ENCODE data around the gene TRPM3.

The TRPM3 gene

DNA sequence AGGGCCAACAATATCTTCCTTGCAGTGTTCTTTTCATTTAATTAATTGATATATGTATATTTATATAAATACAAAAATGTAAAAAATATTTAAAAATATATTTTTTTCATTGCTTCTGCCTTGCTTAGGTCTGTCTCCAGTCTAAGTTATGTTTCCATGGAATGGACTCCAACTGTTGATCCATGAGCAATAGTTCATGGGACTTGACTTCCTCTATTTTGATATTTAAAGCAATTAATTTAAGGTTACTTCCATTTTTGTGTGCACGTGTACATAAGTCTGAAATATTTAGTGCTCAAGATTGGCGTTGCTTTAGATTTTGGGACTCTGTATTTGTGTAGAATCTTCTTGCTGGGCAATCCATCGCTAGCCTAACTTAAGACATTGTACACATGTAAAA is 551.6 kb downstream of the TRPM3 start:
- DNase-seq: no peak

GRCh38 chr9:70569070-70569772 is 552.2 kb downstream of the TRPM3 start:
- no peak for DNase-seq

DNA sequence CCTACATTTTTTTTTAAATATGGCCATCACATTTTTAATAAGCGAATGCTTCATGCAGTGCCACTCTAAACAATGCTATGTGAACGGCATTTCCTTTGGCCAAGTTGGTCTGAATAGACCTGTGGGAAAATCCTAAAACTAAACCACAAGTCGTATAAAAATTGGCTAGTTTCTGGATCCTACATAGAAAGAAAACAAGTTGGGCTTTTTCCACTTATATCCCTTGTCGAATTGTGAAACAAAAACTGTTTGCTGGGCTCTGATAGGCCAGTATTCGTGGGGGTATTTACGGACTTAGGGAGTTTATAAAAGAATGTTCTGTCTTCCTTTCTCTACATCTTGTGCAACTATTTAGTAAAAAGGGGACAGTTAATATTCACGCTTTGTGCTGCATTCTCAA is 553.9 kb downstream of the TRPM3 start:
- no peak for DNase-seq

DNA sequence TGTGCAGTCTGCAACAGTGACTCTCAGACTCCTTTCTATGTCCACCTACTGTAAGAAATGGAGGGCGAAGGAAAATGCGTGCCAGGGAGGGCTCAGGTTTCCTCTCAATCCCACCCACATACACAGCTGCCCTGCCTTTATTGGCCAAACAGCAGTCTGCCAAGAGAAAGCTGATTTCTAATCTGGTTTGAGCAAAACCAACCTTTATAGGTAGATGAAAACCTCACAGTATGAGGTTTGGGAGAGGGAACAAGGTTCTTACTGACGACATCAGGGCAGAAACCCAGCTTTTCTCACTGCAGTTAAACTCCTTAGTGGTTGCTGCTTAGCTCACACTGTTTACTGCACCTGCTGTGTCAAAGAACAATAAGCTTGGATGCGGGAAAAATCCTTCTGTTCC is 554.7 kb downstream of the TRPM3 start:
- no peak for DNase-seq

- DNase-seq: no peak
Measured at GRCh38 chr9:70566066-70566465, 555.4 kb downstream of the TRPM3 start.

GRCh38 chr9:70564468-70565335 is 556.7 kb downstream of the TRPM3 start:
- no peak for DNase-seq

- DNase-seq: peak; percentile 91
Measured at GRCh38 chr9:70563431-70564204, 557.8 kb downstream of the TRPM3 start.

DNA sequence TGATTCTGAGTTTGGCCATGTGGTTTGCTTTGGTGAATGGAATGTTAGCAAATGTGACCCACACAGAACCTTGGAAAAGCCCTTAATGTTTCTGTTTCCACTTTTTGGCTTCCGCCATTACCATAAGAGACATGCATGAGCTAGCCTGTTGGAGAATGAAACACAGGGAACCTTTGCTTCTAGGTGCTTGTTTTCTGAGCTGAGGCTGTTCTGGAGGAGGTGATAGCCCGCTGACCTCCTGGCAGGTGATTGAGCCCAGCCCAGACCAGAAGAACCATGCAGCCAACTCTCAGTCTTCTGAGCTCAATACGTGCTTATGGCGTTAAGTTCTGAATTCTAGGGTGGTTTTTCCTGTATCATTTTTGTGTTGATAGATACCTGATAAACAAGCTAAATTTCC is 558.4 kb downstream of the TRPM3 start:
- DNase-seq: no peak

DNA sequence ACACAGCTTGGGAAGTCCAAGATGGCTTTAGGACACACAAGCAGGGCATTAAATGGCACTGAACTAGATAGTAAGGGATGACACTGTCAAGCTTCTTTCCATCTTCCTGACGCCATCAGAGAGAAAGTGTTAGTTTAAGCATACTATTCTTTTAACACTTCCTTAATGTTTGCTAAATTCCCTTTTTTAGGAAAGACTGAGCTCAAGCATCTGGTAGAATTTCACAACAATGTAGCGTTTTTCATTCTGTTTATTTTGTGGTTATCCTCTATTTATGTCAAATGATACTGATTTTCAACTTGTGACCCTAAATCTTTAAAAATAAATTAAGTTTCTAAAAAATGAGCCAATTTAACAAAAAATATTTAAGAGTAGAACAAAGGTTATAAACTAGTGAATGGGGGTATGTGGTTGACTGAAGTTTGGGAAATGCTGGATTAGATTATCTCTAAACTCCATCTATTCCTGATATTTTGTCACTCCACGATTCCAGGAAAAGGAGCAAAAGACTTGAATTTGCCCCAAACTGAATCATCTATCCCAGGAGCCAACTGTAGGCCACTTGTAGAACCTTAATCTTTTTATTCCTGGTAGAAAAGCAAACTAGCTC is 559.5 kb downstream of the TRPM3 start:
- no peak for DNase-seq

DNA sequence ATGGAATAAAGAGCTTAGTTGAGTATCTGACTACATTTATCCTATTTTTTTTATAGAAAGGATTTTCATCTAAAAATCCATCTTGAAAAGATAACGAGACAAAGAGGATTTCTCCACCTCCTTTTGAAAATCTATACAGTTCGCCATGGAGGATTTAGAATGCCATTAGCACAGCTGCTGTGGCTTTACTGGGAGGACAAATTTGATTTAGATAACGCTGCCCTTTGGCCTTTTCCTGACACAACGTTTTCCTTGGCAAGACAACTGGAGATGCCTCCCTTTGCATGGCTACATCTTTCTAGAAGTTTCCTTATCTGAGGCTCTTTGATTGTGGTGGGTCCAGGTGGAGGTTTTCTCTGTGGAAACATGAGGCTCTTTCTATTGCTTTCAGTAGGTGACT is 560.3 kb downstream of the TRPM3 start:
- DNase-seq: no peak

GRCh38 chr9:70559102-70559501 is 562.3 kb downstream of the TRPM3 start:
- no peak for DNase-seq

GRCh38 chr9:70557661-70558369 is 563.6 kb downstream of the TRPM3 start:
- DNase-seq: no peak

DNA sequence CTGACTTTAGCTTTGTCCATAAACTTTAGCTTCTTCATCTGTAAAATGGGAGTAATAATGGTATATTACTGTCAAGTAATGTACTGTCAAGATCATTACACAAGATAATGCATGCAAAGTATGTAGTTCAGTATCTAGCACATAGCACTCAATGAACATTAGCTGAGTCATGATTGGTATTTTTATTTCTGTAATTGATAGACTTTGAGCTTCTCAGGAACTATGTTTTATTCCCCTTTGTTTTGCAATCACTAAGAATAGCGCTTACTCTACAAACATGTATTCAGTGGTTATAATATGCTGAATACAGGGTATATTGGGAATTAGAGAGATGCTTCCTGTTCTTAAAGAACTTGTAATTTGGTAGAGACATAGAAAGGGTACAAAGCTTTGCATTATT is 564.6 kb downstream of the TRPM3 start:
- no peak for DNase-seq

DNA sequence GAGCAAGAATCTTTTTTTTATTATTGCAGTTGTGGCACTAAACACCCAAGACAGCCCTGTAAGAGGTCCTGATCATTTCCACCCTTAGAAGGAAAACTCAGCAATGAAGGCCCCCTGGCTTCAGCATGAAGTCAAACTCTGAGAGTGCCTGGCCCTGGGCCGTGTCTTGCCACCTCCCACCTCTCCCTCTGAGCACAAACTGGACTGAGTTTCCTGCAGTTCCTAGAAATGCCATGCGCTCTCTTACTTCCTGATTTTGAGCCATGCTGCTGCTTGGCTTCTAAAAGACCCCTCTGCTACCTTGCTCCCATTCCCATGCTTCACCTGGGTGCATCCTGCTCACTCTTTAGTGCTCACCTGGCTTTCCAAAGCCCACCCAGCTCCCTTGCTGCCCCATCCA is 566.5 kb downstream of the TRPM3 start:
- DNase-seq: no peak

DNA sequence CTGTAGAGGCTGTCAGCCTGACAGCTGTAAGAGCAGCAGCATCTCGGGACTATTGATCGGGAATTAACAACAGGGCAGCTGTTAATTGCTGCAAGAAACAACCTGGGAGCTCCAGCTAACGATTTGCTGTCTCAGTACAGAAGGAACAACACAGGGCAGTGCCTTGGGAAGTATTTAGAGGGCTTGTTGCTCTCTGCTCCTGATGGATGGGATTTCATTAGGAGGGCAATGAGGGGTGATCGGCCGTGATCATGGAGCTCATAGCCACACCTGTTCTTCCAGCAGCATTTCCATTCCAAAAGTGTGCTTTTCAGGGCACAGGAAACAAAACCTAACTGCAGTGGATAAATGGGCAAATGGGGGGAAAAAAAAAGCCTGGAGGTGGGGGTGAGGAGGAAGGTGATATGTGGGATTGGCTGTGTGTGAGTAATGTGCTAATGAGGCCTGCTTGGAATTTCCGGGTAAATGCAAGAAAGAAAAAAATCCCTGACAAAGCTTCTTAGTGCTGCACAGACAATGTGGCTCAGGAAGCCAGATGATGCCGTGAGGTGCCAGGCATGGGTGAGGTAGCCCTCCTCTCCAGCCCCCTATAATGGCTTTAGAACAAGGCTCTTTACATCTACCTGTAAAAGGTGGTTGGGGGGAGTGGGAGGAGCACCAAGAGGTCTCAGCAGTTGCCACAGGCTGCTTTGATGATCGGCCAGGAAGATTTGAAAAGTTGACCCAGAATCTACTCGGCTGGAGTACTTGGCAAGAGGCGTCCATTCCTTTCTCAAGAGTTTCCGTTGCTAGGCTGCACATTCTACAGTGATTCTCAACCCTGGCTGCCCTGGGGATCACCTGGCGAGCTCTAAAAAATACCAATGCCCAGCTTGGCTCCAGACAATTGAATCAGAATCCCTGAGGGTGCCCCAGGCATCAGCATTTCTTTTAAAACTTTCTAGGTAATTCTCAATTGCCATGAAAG is 567.4 kb downstream of the TRPM3 start:
- no peak for DNase-seq

GRCh38 chr9:70552561-70552960 is 568.9 kb downstream of the TRPM3 start:
- DNase-seq: no peak

DNA sequence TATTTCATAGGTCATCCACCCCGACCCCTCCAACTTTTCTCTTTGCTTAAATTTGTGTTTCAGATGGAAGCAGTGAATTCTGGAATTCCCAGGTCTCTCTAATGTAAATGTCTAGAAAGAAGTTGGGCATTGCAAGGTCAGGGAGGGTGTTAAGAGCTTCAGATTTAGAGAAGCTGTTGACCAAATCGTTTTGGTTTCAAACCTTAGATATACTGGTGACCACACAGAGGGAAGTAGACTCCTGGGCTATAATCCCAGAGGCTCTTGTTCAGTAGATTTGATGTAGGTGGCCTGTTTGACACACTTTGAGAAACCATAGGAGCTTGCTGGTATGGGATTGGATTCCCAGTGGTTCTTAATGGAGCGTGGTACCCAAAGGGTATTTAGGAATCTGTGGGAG is 569.6 kb downstream of the TRPM3 start:
- no peak for DNase-seq

DNA sequence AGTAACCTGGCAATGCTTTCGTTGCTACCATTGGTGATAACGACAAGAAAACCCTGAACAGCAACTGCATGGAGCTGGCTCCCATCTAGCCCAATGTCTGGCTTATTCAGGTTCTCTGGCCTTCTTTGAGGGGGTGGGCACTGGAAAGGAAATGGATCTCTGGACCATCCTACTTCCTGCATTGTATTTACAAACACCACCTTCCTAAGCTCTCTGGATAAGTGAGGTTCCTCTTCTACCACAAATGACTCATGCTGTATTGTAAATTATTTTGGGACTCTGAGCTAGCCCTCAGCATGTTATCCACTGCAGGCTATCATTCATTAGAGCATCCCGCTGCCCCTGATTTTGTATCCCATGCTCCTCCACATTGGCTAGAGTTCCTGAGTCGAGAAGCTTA is 570.0 kb downstream of the TRPM3 start:
- DNase-seq: no peak

DNA sequence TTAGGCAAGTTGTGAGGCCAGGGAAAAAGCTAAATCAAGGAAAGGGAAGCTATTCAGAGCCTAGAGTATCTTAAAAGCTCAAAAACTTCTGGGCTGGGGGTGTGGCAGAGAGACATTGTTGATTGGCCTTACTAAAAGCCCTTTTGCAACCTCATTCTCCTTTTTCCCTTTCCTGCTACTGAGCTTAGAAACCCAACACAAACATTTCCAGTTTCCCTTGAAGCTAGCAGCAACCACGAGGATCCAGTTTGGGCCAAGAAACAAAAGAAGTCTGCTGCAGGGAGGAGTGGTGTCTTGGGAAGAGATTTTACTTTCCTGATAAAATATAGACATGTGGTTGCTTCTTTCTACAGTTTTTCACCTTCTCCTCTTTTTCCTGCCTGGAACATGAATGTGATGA is 571.5 kb downstream of the TRPM3 start:
- no peak for DNase-seq

DNA sequence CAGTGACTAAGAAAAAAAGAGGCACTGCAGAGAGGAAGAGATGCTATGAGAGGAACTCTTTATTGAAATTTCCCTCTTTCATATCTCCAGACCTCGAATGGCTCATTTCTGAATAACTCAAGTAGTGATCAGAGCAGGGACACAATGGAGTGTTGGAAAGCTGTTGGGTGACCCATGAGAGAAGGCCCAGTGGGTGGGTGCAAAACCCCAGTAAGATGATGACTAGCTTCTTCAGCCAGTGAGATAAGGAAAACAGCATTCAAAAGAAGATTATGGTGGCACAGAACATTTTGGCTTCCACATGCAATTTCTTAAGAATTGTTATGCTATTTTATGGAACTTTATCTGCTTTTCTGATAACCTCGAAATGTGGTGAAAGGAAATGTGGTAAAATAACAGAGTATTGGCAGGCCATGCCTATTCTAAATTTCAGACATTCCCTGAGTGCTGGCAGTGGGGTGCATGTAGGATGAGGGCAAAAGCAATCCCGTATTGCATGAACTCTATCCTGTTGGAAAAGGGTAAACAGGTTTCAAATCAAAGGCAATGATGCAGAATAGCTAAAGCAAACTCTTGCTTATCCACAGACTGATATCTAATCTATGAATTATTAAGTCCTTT is 579.0 kb downstream of the TRPM3 start:
- DNase-seq: no peak

DNA sequence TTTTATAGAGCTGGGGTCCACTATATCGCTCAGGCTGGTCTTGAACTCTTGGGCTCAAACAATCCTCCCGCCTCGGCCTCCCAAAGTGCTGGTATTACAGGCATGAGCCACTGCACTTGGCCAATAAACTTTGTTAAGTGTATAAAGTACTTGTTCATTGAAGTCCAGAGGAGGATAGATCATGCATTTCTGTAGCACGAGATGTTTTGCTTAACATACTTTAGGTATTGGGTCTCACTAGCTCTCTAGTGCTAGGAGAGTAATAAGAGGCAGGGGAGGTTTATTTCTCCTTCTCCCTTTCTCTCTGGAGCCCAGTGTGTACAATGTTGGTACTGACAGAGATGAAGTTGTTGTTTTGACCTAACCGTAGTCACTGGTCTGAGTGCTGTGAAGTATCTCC is 581.4 kb downstream of the TRPM3 start:
- no peak for DNase-seq

Measured in activated CD4-positive, alpha-beta T cell treated with anti-CD3 and anti-CD28 coated beads, Interleukin-2, Interleukin-6, amounts not matched to agents 100 ng/mL and 50 ng/mL, durations not matched to agents 16 hours and 8 hours (primary cell).